ENCODE measurements around the gene RPL21. TPM values are rescaled to one million over a fixed set of nuclear protein-coding genes. Genes with fewer than 3 reads are reported as not detected.

RPL21 gene
- polyA plus RNA-seq, 3 donors = 1,311 to 1,781 (median 1,417) TPM

DNA sequence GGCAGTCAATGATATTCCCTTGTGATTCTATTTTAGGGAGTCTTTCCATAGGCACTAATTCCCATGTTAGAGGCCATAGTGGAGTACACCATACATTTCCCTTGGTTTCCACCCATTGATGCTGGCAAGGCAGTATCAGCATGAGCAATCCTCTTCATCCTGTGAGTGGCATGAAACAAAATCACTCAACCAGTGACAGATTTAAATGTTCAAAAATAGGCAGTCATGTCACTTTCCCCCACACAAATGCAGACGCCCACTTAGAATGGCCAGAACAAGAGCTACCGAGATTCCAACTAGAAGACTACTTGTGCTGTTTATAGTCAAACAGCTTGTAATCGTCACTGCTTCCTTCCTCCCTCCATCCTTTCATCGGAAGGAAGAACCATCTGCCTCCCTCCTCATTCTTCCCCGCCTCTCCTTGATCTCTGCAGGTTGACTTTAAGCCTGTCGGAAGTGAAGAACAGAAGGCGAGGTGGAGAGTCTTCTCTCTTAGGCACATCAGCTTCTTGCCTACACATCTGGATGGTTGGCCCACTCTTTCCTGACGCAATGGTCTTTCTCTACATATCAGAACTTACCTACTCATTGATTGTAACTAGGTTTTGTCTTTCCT, 41.8 kb downstream of the RPL21 start:
- Histone ChIP-seq H2AFZ (ENCODE audit: insufficient read depth, low read depth, low read length, poor library complexity, severe bottlenecking) (no peak overlapping the region), H3K4me2 (replicated peaks; ENCODE audit: extremely low read depth, low read length, poor library complexity, severe bottlenecking) (no peak overlapping the region), H3K27ac (ENCODE audit: low read depth in 1 of 2, low read length in 2 of 2) (no peak overlapping the region), H3K9ac (ENCODE audit: insufficient read depth, low read length, poor library complexity, severe bottlenecking) (no peak overlapping the region), H3K79me2 (ENCODE audit: insufficient read depth, low read length) (no peaks in the 10 kb centered on the region), H3K36me3 (replicated peaks in 1 of 2; ENCODE audit: control insufficient read depth in 1 of 2, insufficient read depth in 2 of 2, low read length in 2 of 2) (no peaks in the 10 kb centered on the region), H3K4me1 (ENCODE audit: control insufficient read depth in 1 of 2, insufficient read depth in 2 of 2, low read length in 2 of 2) (no peaks in the 10 kb centered on the region), H3K27me3 (ENCODE audit: control insufficient read depth in 2 of 2, insufficient read depth in 2 of 2, low read length in 2 of 2) (no peaks in the 10 kb centered on the region), H4K20me1 (ENCODE audit: insufficient read depth, low read length) (no peaks in the 10 kb centered on the region), H3K9me3 (replicated peaks in 1 of 2; ENCODE audit: control insufficient read depth in 1 of 2, insufficient read depth in 1 of 2, low read length in 2 of 2) (no peaks in the 10 kb centered on the region), H3K4me3 (replicated peaks in 1 of 3; ENCODE audit: low read depth in 2 of 3, low read length in 3 of 3) (no peak overlapping the region)
- 80% methylated on average over 7 of the region's 8 CpGs for WGBS (ENCODE audit: insufficient coverage)
- Mint-ChIP-seq H3K27me3 (ENCODE audit: low read depth in 3 of 3) (peaks cover 0 to 8% (median 2%) of the 10 kb centered on the region in 3 donors), H3K27ac (no peak overlapping the region), H3K9me3 (no peaks in the 10 kb centered on the region), H3K4me1 (no peaks in the 10 kb centered on the region), H3K4me3 (no peak overlapping the region), H3K36me3 (no peaks in the 10 kb centered on the region)
- intact Hi-C loops (cut with micrococcal nuclease) = no loop called here
- TF ChIP-seq, protein P1, sequence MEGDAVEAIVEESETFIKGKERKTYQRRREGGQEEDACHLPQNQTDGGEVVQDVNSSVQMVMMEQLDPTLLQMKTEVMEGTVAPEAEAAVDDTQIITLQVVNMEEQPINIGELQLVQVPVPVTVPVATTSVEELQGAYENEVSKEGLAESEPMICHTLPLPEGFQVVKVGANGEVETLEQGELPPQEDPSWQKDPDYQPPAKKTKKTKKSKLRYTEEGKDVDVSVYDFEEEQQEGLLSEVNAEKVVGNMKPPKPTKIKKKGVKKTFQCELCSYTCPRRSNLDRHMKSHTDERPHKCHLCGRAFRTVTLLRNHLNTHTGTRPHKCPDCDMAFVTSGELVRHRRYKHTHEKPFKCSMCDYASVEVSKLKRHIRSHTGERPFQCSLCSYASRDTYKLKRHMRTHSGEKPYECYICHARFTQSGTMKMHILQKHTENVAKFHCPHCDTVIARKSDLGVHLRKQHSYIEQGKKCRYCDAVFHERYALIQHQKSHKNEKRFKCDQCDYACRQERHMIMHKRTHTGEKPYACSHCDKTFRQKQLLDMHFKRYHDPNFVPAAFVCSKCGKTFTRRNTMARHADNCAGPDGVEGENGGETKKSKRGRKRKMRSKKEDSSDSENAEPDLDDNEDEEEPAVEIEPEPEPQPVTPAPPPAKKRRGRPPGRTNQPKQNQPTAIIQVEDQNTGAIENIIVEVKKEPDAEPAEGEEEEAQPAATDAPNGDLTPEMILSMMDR (IDR thresholded peaks at IDR 0.05) = no peak
- no peak for DNase-seq

DNA sequence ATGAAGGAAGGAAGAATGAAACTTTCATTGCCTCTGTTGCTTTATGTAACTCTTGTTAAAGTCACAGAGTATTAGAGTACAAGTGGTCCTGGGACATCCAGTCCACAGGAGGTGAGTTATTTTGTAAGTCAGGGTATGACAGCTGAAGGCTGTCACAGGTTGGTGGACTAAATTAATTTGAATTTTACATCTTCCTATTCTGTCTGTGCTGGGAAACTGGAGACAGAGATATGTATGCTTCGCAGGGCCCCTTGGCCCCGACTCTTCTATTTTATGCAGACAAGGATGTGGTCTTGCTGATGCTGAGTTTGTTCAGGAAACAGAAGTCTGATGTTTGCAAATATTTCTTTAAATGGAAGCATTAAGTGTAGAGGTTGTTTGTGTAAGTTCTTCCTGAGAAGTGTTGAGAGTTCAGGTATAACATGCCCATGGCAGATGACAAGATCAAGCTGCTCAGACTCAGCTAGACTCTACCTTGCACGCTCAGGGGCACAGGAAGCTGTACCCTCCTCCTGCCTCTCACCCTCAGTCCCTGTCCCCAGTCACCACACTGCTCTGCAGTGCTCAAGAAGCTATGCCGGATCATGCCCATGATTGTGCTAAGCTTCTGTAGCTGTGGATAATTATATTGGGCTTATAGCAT, 42.6 kb downstream of the RPL21 start:
- Mint-ChIP-seq H3K4me3 (no peak overlapping the region), H3K36me3 (no peaks in the 10 kb centered on the region), H3K27ac (no peak overlapping the region), H3K9me3 (no peaks in the 10 kb centered on the region), H3K4me1 (no peaks in the 10 kb centered on the region), H3K27me3 (ENCODE audit: low read depth in 3 of 3) (peaks cover 0 to 8% (median 4%) of the 10 kb centered on the region in 3 donors)
- no peak for DNase-seq
- Histone ChIP-seq H3K4me2 (replicated peaks; ENCODE audit: extremely low read depth, low read length, poor library complexity, severe bottlenecking) (no peak overlapping the region), H3K27ac (ENCODE audit: low read depth in 1 of 2, low read length in 2 of 2) (no peak overlapping the region), H3K9me3 (replicated peaks in 1 of 2; ENCODE audit: control insufficient read depth in 1 of 2, insufficient read depth in 1 of 2, low read length in 2 of 2) (no peaks in the 10 kb centered on the region), H3K79me2 (ENCODE audit: insufficient read depth, low read length) (no peaks in the 10 kb centered on the region), H3K27me3 (ENCODE audit: control insufficient read depth in 2 of 2, insufficient read depth in 2 of 2, low read length in 2 of 2) (no peaks in the 10 kb centered on the region), H3K36me3 (replicated peaks in 1 of 2; ENCODE audit: control insufficient read depth in 1 of 2, insufficient read depth in 2 of 2, low read length in 2 of 2) (no peaks in the 10 kb centered on the region), H3K4me1 (ENCODE audit: control insufficient read depth in 1 of 2, insufficient read depth in 2 of 2, low read length in 2 of 2) (no peaks in the 10 kb centered on the region), H3K4me3 (replicated peaks in 1 of 3; ENCODE audit: low read depth in 2 of 3, low read length in 3 of 3) (no peak overlapping the region), H2AFZ (ENCODE audit: insufficient read depth, low read depth, low read length, poor library complexity, severe bottlenecking) (no peak overlapping the region), H4K20me1 (ENCODE audit: insufficient read depth, low read length) (no peaks in the 10 kb centered on the region), H3K9ac (ENCODE audit: insufficient read depth, low read length, poor library complexity, severe bottlenecking) (no peak overlapping the region)
- intact Hi-C loops (cut with micrococcal nuclease) = no loop called here
- 0% methylated on average over 1 of the region's 4 CpGs for WGBS (ENCODE audit: insufficient coverage)
- TF ChIP-seq, protein P1 (IDR thresholded peaks at IDR 0.05) = no peak
